GM12872 (cell line): ENCODE results near the gene HAL.

ENCODE experiments used
- TF ChIP-seq, protein P1 (sequence below): IDR thresholded peaks from 3 replicates; pipeline ENCODE4 v1.5.1; 2011; ENCODE audit warnings: low read depth, mild to moderate bottlenecking, low read length, moderate library complexity; ENCODE audit not compliant: insufficient read depth

Gene HAL

DNA sequence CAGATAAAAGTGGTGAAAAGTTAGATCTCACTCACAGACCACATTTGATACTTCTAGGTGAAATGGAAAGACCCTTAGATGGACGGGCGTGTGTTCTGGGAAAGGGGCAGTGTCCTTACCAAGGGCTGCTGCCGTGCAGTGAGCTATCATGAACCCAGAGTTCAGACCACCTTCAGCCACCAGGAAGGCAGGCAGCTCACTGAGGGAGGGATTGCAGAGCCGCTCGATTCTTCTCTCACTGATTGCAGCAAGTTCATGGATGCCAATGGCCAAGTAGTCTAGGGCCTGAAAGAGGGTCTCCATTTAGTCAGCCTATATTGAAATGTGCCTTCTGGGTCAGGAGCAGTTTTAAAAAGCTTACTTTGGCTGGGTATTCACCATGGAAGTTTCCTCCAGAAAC, 15.7 kb downstream of the HAL start:
- TF ChIP-seq, protein P1, sequence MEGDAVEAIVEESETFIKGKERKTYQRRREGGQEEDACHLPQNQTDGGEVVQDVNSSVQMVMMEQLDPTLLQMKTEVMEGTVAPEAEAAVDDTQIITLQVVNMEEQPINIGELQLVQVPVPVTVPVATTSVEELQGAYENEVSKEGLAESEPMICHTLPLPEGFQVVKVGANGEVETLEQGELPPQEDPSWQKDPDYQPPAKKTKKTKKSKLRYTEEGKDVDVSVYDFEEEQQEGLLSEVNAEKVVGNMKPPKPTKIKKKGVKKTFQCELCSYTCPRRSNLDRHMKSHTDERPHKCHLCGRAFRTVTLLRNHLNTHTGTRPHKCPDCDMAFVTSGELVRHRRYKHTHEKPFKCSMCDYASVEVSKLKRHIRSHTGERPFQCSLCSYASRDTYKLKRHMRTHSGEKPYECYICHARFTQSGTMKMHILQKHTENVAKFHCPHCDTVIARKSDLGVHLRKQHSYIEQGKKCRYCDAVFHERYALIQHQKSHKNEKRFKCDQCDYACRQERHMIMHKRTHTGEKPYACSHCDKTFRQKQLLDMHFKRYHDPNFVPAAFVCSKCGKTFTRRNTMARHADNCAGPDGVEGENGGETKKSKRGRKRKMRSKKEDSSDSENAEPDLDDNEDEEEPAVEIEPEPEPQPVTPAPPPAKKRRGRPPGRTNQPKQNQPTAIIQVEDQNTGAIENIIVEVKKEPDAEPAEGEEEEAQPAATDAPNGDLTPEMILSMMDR, result no peak

DNA sequence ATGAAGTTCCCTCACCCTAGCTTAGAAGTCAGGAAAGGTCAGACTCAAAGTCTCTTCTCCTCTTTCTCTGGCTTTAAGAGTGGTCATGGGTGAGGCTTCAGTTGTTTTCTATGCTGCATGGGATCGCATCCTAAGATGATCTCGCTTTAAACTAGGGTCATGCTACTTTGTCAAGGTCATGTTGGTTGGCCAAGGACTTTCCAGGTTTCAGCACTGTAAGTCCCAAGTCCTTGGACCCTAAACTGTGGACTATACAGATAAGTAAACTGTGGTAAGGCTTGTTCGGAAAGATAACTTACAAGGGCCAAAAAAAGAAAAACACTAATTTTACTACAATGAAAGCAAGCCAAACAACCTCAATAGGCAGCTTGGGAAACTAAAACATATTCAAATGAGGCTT, 17.4 kb downstream of the HAL start:
- TF ChIP-seq, protein P1, result no peak

DNA sequence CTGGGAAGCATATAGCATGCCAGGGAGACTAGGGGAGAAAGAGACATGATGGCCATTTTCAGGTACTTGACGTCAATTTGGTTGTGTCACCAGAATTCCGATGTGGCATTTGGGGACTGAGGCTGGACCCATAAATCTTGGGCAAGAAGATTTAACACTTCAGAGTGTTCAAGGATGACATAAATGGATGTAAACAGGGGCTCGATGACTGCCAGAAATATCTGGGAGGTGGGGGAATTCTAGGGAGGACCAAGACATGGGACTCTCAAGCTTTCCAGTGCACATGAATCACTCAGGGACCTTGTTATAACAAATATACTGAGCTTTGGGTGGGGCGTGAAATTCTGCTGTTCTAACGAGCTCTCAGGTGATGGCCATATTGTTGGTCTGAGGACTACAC, 17.8 kb downstream of the HAL start:
- TF ChIP-seq, protein P1, result no peak

DNA sequence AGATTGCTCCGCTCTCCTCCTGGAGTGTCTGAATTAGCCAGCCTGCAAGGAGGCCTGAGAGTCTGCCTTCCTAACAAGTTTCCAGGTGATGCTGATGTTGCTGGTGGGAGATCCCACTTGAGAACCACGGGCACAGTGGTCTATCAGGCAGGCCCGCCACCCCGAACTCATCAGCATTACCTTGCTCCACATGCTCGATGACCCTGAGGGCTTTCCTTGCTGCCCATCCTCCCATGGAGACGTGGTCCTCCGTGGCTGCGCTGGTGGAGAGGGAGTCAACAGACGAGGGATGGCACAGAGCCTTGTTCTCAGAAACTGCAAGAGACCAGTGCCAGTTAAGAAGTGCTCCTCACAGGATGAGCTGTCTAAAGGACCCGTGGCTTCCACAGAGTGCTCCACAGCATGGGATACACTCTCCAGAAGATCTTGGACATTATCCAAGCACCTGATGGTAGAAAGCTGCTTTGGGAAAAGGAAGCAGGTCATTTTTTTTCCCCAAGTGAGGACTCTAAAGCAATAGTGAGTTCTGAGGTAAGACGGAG, 18.3 kb downstream of the HAL start:
- TF ChIP-seq, protein P1, result no peak

DNA sequence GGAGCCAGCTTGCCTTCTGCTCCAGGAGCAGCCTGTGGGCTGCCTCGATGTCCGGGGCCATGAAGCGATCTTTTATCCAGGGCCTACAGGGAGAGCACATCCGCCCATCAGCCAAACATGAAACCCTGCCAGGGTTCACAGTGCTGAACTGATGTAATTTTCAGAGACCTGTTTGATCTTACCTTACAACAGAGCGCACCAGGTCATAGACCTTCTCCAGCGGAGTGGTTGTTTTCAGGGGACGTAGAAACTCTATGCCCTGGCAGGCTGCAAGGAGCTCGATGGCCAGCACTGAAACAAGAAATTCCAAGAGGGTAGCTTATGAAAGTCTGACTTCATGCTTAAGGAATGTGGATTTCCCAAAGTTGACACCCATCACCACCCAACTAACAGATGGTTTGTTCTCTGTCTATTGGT, 19.7 kb downstream of the HAL start:
- TF ChIP-seq, protein P1, result no peak

DNA sequence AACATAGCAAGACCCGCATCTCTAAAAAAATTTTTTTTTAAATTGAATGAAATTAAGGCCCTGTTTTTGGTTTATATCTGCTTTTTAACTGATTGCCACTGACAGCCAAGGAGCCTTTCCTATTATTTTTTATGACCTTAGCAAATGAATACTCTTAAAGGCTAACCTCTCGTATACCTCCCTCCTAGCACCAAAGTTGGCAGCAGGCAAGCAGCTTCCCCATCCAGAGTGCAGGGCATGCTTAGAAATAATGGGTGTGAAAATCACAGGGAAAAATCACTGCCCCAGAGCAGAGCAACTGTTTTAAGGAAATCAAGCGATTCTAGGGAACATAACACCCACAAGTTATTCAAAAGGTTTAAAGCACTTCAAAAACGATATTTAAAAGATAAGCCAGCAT, 20.7 kb downstream of the HAL start:
- TF ChIP-seq, protein P1, result no peak

DNA sequence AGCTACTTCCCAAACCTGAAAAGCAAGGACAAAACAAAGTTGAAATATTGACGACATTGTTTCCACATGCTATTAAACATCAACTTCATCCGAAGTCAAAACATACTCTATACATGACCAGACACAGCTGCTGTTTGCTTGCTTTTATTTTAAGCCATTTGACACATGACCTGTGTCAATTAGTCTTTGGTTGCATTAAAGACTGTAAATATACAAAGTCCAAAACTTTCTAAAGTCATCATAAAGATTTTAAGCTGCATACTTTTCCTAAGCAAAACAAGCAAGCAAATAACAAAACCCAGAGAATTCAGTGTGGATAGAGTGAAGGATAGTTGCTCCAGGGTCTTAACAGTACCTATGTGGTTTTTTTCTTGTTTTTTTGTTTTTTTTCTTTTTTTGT, 21.8 kb downstream of the HAL start:
- TF ChIP-seq, protein P1, result no peak
